GM10847 (cell line): Measurements from ENCODE around the gene ASPDH.

Experiments
- POLR2A ChIP-seq: IDR thresholded peaks from 2 replicates; pipeline ENCODE4 v1.6.1; 2011; ENCODE audit not compliant: insufficient read length; ENCODE audit errors: extremely low read depth

Gene ASPDH

DNA sequence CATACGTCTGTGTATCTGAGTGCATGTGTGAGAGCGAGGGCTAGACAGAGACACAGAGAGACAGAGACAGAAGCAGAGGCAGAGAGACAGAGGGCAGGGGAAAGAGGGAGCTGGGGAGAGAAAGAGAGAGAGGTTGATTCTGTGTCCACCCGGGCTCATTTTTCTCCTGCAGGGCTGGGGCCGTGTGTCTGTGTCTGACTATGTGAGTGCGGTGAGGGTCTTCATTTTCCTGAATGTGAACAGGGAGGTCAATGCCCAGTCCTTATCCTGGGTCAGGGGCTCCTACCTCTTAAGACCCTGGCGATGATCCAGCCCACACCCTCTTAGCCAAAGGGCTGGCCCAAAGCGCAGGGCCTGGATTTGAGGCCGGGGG is 36.9 kb upstream of the ASPDH start:
- no peak for TF ChIP-seq POLR2A

DNA sequence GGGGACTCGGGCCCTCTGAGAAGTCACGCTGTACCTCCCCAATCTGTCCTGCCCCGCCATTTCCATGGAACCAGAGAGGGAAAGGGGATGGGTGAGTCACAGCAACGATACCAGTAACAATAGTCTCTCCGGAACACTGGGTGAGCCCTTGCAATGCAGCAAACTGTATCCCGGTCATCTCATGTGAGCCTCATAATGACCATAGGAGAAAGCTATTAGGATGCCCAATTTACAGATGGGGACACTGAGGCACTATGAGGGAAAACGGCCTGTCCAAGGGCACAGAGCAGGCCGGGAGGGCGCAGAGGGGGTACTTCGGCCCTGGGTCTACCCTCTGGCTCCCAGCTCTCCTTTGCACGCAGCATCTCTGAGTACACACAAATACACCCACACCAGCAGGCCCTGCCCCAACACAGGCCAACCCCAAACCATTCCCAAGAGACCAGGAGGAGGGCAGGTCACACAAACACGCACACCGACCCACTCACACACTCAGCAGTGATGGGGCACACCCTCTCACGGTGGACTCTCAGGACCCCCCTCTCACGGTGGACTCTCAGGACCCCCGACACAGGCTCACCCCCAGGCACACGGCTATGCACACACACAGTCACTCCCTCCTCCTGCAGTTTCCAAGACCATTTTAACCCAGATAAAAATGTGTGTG is 36.3 kb upstream of the ASPDH start:
- TF ChIP-seq POLR2A: no peak

DNA sequence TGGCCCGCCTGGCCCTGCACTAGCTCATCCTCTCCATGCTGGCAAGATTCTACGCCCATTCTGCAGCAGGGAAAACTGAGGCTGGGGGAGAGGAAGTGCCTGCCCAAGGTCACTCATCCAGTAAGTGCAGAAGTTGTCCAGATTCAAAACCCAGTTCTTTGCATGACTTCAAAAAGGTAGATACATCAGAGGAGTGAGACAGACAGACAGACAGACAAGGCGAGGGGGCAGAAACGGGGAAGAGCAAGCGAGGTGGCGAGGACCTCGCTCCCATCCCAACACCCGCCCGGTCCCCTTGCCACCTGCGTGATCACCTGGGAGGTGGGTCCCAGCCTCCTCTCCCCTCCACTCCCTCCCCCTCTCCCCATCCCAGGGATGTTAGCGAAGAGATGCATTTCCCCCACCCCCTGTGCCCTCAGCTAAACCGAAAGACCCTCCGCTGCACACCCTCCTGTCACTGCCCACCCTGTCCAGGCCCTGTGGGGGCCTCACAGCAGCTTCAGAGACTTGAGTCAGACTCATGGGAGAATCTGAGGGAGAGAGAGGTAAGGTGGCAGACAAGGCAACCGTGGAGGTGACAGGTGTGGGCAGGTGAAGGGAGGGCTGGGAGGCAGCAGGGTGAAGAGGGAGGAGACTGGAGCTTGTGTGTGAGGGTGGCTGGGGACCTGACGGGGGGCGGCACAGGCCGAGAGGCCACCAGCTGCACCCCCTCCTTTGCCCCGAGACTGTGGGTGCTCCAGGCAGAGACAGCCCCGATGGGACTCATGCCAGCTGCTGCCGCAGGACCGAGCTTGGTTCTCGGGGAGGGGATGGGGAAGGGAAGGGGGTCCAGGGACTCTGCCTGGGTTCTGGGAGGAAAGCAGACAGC is 35.6 kb upstream of the ASPDH start:
- no peak for TF ChIP-seq POLR2A

DNA sequence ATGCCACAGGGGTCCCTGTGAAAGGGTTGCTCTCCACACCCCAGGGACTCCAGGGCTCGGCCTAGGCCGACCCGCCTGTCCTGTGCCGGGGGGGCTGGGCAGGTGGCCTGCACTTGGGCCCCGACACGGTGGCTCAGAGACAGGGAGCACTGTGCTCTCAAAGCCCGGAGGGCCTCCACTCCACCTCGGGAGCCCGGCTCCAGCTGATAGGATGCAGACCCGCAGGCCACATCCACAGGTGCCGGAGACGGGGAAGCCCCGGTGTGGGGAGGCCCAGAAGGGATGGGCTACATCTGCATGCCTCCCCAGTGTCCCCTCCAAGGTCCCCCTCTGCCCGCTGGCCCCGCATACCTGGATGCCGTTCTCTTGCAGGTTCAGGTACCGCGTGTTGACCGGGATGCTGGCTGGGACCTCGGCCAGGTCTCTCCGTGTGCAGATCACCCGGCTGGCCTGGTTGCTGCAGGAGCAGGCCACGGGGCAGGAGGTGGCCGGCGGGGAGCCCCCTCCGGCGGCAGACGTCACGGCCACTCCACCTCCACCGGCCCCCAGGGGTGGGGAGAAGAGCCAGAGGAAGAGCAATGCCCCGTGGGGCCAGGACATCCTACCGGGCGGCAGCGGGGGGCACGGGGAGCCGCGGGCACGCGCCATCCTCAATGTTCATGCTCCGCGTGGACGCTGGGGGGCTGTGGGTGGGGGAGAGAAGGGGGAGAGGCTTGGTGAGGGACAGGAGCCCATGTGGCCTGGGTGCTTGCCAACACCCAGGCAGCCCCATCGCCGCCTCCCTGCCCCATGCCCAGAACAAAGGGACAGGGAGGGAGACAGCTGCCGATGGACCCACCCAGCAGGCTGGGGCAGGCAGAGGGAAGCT is 34.7 kb upstream of the ASPDH start:
- TF ChIP-seq POLR2A: no peak

DNA sequence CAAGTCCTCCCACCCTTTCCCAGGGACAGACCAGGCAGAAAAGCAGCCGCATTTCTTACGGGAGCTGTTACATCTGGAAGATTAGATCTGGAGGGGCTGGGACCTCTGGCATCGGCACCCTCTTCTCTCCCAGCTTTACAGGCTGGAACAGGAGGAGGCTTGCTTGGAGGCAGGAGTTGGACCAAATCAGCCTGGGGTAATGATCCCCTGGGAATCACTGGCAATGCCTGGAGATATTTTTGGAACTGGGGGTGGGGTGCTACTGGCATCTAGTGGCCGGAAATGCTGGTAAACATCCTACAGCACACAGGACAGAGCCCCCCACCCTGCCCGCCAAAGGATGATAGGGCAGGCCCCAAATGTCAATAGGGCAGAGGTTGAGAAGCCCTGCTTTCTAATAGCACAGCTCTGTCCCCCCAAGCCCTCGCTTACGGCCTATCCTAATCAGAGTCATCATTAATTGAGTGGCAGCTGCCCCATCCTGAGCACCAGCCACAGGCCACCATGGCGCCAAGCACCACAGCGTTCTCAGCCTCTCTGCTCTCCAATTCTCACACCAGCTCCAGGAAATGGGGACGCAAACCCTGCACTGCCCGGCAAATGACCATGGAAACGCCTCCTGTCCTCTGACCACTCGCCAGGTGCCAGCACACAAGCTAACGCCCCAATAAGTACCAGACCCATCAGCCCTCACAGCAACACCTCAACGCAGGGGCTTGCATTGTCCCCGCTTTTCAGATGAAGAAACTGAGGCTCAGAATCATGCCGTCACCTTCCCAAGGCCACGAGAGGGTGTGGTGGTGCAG is 33.9 kb upstream of the ASPDH start:
- no peak for TF ChIP-seq POLR2A

GRCh38 chr19:50546527-50547221 is 33.0 kb upstream of the ASPDH start:
- no peak for TF ChIP-seq POLR2A

GRCh38 chr19:50542943-50543342 is 29.2 kb upstream of the ASPDH start:
- no peak for TF ChIP-seq POLR2A

DNA sequence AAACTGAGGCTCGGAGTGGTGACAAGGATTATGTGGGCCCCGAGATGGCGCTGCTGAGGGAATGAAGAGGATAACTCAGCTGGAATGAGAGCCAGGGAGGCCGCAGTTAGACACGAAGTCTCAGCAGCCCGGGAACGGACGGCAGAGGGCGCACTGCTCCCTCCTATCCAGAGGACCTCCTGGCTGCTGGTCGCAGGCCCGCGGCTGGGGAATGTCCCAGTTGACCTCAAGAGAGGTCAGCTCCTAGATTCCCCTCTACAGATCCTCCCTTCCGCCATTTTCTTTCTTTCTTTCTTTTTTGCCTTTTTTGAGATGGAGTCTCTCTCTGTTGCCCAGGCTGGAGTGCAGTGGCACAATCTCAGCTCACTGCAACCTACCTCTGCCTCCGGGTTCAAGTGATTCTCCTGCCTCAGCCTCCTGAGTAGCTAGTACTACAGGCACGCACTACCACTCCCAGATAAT is 24.1 kb upstream of the ASPDH start:
- no peak for TF ChIP-seq POLR2A

DNA sequence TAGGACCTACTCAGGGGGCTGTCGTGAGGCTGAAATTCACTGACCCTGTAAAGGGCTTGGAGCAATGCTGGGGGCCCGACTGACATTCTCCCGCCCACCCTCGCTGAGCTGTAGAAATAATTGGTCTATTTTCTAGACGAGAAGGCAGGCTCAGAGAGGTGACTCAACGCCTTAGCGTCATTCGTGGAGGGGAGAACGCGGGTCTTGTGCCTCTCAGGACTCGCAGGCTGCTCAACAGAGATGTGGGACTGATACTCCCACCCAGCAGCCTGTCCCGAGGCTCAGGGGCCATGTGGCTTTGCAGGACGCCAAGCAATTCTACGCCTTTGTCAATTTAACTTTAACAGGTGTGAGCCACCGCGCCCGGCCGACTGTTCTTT is 23.6 kb upstream of the ASPDH start:
- no peak for TF ChIP-seq POLR2A

GRCh38 chr19:50536662-50537305 is 23.1 kb upstream of the ASPDH start:
- no peak for TF ChIP-seq POLR2A

DNA sequence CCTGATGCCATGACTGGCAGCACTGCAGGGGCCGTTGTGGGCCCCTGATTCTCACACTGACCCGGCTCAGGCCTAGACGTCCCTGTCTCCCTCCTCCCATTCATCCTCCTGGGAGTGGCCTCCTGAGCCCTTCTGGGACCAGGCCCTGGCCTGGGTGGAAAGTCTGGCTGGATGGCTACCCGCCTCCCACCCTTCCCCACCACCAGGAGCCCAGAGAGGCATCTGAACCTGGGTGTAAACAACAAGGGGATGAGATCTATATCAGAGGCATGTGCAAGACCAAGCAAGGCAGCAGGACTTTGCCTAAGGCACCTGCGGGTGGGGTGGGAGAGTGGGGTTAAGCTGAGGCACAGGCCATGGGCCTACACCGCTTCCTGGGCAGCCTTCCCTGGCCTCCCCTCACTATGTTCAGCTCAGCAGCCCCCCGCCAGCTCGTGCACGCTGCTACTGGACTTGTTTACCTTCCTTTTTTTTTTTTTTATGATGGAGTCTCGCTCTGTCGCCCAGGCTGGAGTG is 22.0 kb upstream of the ASPDH start:
- no peak for TF ChIP-seq POLR2A

DNA sequence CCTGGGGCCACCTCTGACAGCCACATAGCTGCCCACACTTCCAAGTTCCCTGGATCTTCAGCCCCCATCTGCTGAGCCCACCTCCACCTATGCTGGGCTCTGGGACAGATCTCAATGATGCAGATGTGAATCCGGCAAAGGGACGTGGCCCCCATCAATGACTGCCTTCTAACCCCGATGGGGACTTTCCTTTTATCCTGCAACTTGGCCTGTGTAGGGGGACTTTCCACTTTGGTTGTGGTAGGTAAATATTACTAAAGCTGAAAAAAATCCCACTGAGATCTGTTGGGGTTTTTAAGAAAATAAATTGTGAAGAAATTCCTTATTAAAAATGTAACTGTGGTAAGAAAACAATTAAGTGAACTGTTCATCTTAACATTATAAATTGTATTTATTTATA is 20.8 kb upstream of the ASPDH start:
- TF ChIP-seq POLR2A: no peak

GRCh38 chr19:50532952-50533351 is 19.2 kb upstream of the ASPDH start:
- no peak for TF ChIP-seq POLR2A
